Natural killer cell (primary cell): ENCODE data around the gene TRIM66. TPM values are rescaled to one million over a fixed set of nuclear protein-coding genes. Genes with fewer than 3 reads are reported as not detected.

ENCODE experiments used
- ATAC-seq, 3 donors: fragments of 150-1000 bp in 2 of 3; fragments of 200-7000 bp in 1 of 3; cut with Tn5 transposase; 1 replicate in 1 of 3; 2 replicates in 2 of 3; pipeline ENCODE4 v1.10.0; 2021; ENCODE audit warnings: mild to moderate bottlenecking in 2 of 3, moderate library complexity in 2 of 3
- DNase-seq, 2 donors: peaks; one replicate each; pipeline versions ENCODE4 v3.0.0 to v3.0.0-alpha.2; 2013 to 2021; ENCODE audit warnings: mixed read lengths in 1 of 2
- H3K27ac ChIP-seq: one replicate; pipeline ENCODE4 v1.5.1; 2013; ENCODE audit warnings: mild to moderate bottlenecking, low read length
- H3K27me3 ChIP-seq: one replicate; pipeline ENCODE4 v1.6.1; 2013; ENCODE audit warnings: low read length; ENCODE audit not compliant: control insufficient read depth, insufficient read depth
- H3K36me3 ChIP-seq: one replicate; pipeline ENCODE4 v1.6.1; 2013; ENCODE audit warnings: low read length; ENCODE audit not compliant: control insufficient read depth, insufficient read depth
- H3K4me1 ChIP-seq: one replicate; pipeline ENCODE4 v1.6.1; 2013; ENCODE audit warnings: low read length; ENCODE audit not compliant: control insufficient read depth, insufficient read depth
- H3K4me3 ChIP-seq: one replicate; pipeline ENCODE4 v1.5.1; 2013; ENCODE audit warnings: low read length
- H3K9me3 ChIP-seq: one replicate; pipeline ENCODE4 v1.6.1; 2013; ENCODE audit warnings: low read length; ENCODE audit not compliant: control insufficient read depth, insufficient read depth
- H3K27ac Mint-ChIP-seq, 2 donors: one replicate each; pipeline ENCODE4 v1.8.0; 2022; ENCODE audit warnings: mild to moderate bottlenecking in 2 of 2, mixed read lengths in 2 of 2, moderate library complexity in 1 of 2
- H3K27me3 Mint-ChIP-seq, 2 donors: one replicate each; pipeline ENCODE4 v1.8.0; 2022; ENCODE audit warnings: low read depth in 2 of 2, mixed read lengths in 2 of 2
- H3K36me3 Mint-ChIP-seq: one replicate; pipeline ENCODE4 v1.8.0; 2022; ENCODE audit warnings: mixed read lengths
- H3K4me1 Mint-ChIP-seq, 2 donors: one replicate each; pipeline ENCODE4 v1.8.0; 2022; ENCODE audit warnings: mixed read lengths in 2 of 2
- H3K4me3 Mint-ChIP-seq: one replicate; pipeline ENCODE4 v1.8.0; 2022; ENCODE audit warnings: mild to moderate bottlenecking, moderate library complexity, mixed read lengths
- H3K9me3 Mint-ChIP-seq, 2 donors: one replicate each; pipeline ENCODE4 v1.8.0; 2022; ENCODE audit warnings: mixed read lengths in 2 of 2
- CTCF ChIP-seq: fragments of 200-600 bp; IDR thresholded peaks from one replicate; pipeline ENCODE4 v1.8.0; 2022; ENCODE audit warnings: antibody characterized with exemption
- WGBS: methylation state at CpG from one replicate; pipeline ENCODE4 v1.1.7; 2013; ENCODE audit warnings: missing lambda C conversion rate; ENCODE audit not compliant: insufficient coverage; 5-methylcytosine and 5-hydroxymethylcytosine counted together
- intact Hi-C: fragments of 100-400 bp; cut with micrococcal nuclease; formaldehyde crosslinking; loops from one replicate; pipeline ENCODE4 v1.14.2; 2022
- total RNA-seq, 4 donors: library from RNA; stranded (reverse); fragments of 120-200 nt in 1 of 4; gene quantifications; one replicate each; pipeline versions ENCODE4 v1.2.3 to v1.2.4, GENCODE V29; 2013 to 2022

The TRIM66 gene
- total RNA-seq, 3 donors from 2014 or later (not counting 1 experiment from before 2014, with no cell fraction given) = 13.7 to 24.4 (median 14.3) TPM

DNA sequence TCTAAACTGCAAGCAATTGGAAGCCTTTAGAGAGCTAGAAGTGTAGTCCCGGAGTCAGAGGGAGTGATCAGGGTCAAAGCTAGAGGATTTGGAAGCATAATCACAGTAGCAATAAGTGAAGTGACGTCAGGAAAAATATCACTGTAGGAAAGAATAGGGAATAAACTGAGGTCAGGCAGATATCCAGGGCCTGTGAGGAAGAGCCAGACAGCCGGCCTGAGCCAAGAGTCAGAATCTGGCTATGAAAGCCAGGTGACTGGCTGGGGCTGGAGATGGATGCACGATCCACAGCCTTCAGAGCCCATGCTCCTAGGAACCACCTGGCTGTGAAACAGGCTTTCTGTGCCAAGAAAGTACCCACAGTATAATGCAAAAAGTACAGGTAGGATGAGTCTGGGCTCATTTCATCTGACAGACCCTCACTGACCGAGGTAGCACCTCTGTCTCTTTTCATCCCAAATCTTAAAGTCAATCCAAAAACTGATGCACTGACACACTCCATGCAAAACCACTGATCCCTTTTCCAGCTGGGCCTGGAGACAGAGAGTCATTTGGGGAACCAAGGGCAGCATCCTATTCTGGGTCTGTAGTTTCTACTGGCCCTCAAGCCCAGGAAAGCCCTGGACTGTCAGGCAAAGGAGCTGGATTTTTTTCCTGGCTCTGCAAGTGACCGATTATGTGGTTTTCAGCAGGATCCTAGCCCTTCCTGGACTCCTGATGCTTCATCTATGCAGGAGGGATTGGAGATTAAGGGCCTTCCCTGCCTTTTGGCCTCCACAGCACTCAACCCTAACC lies 21.3 kb downstream of the TRIM66 start:
- no peak for ATAC-seq
- H3K9me3 Mint-ChIP-seq = no peaks in the 10 kb centered on the region
- no peak overlapping the region for H3K4me3 Mint-ChIP-seq
- H3K4me3 ChIP-seq = no peak overlapping the region
- no peaks in the 10 kb centered on the region for H3K27me3 ChIP-seq
- no peaks in the 10 kb centered on the region for H3K4me1 ChIP-seq
- 92% methylated on average over 6 of the region's 6 CpGs for WGBS
- no peak for DNase-seq
- H3K36me3 Mint-ChIP-seq = no peaks in the 10 kb centered on the region
- intact Hi-C loops = no loop called here
- H3K36me3 ChIP-seq = peaks cover 7% of the 10 kb centered on the region
- no peak overlapping the region for H3K27ac ChIP-seq
- H3K4me1 Mint-ChIP-seq = no peaks in the 10 kb centered on the region
- H3K27me3 Mint-ChIP-seq = no peaks in the 10 kb centered on the region
- H3K9me3 ChIP-seq = no peaks in the 10 kb centered on the region
- TF ChIP-seq CTCF = no peak
- H3K27ac Mint-ChIP-seq = no peak overlapping the region

GRCh38 chr11:8658321-8659057 lies 24.0 kb downstream of the TRIM66 start:
- 93% methylated on average over 15 of the region's 15 CpGs for WGBS
- ATAC-seq = no peak
- Mint-ChIP-seq H3K36me3 (no peaks in the 10 kb centered on the region), H3K9me3 (no peaks in the 10 kb centered on the region), H3K4me3 (no peak overlapping the region), H3K27me3 (no peaks in the 10 kb centered on the region), H3K27ac (no peak overlapping the region), H3K4me1 (peaks cover 0 to 5% of the 10 kb centered on the region in 2 donors)
- Histone ChIP-seq H3K36me3 (peaks cover 3% of the 10 kb centered on the region), H3K27ac (no peak overlapping the region), H3K4me3 (no peak overlapping the region), H3K4me1 (no peaks in the 10 kb centered on the region), H3K9me3 (no peaks in the 10 kb centered on the region), H3K27me3 (no peaks in the 10 kb centered on the region)
- no peak for DNase-seq
- no peak for TF ChIP-seq CTCF
- intact Hi-C loops = no loop called here

DNA sequence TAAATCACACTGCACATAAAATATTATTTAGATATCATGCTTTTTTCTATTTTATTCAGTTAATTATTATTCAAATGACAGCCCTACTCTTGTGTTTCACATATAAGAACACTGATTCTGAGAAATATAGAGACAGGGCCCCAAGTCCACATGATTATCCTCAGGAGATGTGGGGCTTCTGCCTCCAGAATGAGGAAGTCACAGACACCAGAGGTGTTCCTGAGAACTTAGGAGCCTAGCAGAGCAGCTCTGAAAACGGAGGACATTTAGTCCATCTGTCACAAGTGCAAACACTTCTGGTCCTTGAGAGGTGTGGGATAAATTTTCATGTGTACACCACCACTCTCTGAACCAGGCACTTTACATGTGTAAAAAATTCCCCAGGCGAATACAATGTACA lies 26.2 kb downstream of the TRIM66 start:
- WGBS = 94% methylated on average over 2 of the region's 2 CpGs
- no peak for DNase-seq
- H3K4me3 ChIP-seq = no peak overlapping the region
- no peak overlapping the region for H3K27ac Mint-ChIP-seq
- H3K27me3 Mint-ChIP-seq = no peaks in the 10 kb centered on the region
- H3K4me1 ChIP-seq = no peaks in the 10 kb centered on the region
- H3K9me3 Mint-ChIP-seq = no peaks in the 10 kb centered on the region
- TF ChIP-seq CTCF = no peak
- ATAC-seq = no peak
- intact Hi-C loops = no loop called here
- H3K36me3 ChIP-seq = peaks cover 11% of the 10 kb centered on the region
- H3K4me3 Mint-ChIP-seq = no peak overlapping the region
- H3K27ac ChIP-seq = no peak overlapping the region
- H3K27me3 ChIP-seq = no peaks in the 10 kb centered on the region
- H3K36me3 Mint-ChIP-seq = no peaks in the 10 kb centered on the region
- no peaks in the 10 kb centered on the region for H3K9me3 ChIP-seq
- H3K4me1 Mint-ChIP-seq = peaks cover 0 to 5% of the 10 kb centered on the region in 2 donors
